ENCODE data around the gene GPHA2.

GRCh38 chr11:64976651-64977050 lies 41.0 kb upstream of the GPHA2 start:
- TF ChIP-seq CTCF (IDR thresholded peaks at IDR 0.05) (no peak), EZH2 (IDR thresholded peaks at IDR 0.05) (no peak), EZH2phosphoT487 (IDR thresholded peaks at IDR 0.05) (no peak)

All from neural progenitor cell (in vitro differentiated cells).